HEK293T (cell line): Measurements from ENCODE around the gene CPO.

Experiments used
- CTCF ChIA-PET: fragments of 350-600 bp; formaldehyde crosslinking; extraction: SDS; loops from one replicate; lab custom pipeline; 2021; ENCODE audit warnings: antibody characterized with exemption, inconsistent platforms; lab: Yijun Ruan, JAX
- POLR2A ChIA-PET: fragments of 350-600 bp; formaldehyde crosslinking; extraction: SDS; loops from one replicate; lab custom pipeline; 2020; ENCODE audit warnings: antibody characterized with exemption, inconsistent platforms; lab: Yijun Ruan, JAX
- DNase-seq: peaks from one replicate; pipeline ENCODE4 v3.0.0; 2012; ENCODE audit warnings: mixed read lengths; ENCODE audit errors: extremely low spot score
- ARNT ChIP-seq: fragments of 450-650 bp; IDR thresholded peaks from 2 replicates; pipeline ENCODE4 v1.6.1; 2017; ENCODE audit warnings: mild to moderate bottlenecking
- BHLHE40 ChIP-seq: fragments of 450-650 bp; IDR thresholded peaks from 2 replicates; pipeline ENCODE4 v1.6.1; 2016; ENCODE audit warnings: mild to moderate bottlenecking, moderate library complexity, borderline replicate concordance
- CTBP1 ChIP-seq: fragments of 450-650 bp; IDR thresholded peaks from 2 replicates; pipeline ENCODE4 v1.6.1; 2016; ENCODE audit warnings: borderline replicate concordance
- ELF4 ChIP-seq: fragments of 450-650 bp; IDR thresholded peaks from 2 replicates; pipeline ENCODE4 v1.6.1; 2017; ENCODE audit warnings: antibody characterized with exemption
- FOXA1 ChIP-seq: fragments of 450-650 bp; IDR thresholded peaks from 2 replicates; pipeline ENCODE4 v1.6.1; 2016; ENCODE audit warnings: mild to moderate bottlenecking
- FOXK2 ChIP-seq: fragments of 450-650 bp; IDR thresholded peaks from 2 replicates; pipeline ENCODE4 v1.6.1; 2016; ENCODE audit warnings: mild to moderate bottlenecking
- FOXM1 ChIP-seq: fragments of 450-650 bp; IDR thresholded peaks from 2 replicates; pipeline ENCODE4 v1.6.1; 2017; ENCODE audit warnings: mild to moderate bottlenecking, borderline replicate concordance
- HDGF ChIP-seq: fragments of 450-650 bp; IDR thresholded peaks from 2 replicates; pipeline ENCODE4 v1.6.1; 2017; ENCODE audit warnings: antibody characterized with exemption, borderline replicate concordance
- L3MBTL2 ChIP-seq: fragments of 450-650 bp; conservative IDR thresholded peaks from 2 replicates; pipeline ENCODE4 v1.6.1; 2016; ENCODE audit warnings: mild to moderate bottlenecking
- LEF1 ChIP-seq: fragments of 450-650 bp; IDR thresholded peaks from 2 replicates; pipeline ENCODE4 v1.6.1; 2017; ENCODE audit warnings: mild to moderate bottlenecking, borderline replicate concordance
- NFRKB ChIP-seq: fragments of 450-650 bp; IDR thresholded peaks from 2 replicates; pipeline ENCODE4 v1.6.1; 2016; ENCODE audit warnings: mild to moderate bottlenecking, moderate library complexity
- PKNOX1 ChIP-seq: fragments of 450-650 bp; IDR thresholded peaks from 2 replicates; pipeline ENCODE4 v1.6.1; 2016
- SP1 ChIP-seq: fragments of 450-650 bp; IDR thresholded peaks from 2 replicates; pipeline ENCODE4 v1.6.1; 2017
- SUZ12 ChIP-seq: fragments of 450-650 bp; IDR thresholded peaks from 2 replicates; pipeline ENCODE4 v1.6.1; 2016; ENCODE audit warnings: mild to moderate bottlenecking
- TARDBP ChIP-seq: fragments of 450-650 bp; IDR thresholded peaks from 2 replicates; pipeline ENCODE4 v1.6.1; 2016
- ZNF384 ChIP-seq: fragments of 450-650 bp; IDR thresholded peaks from 2 replicates; pipeline ENCODE4 v1.6.1; 2016

Gene CPO

GRCh38 chr2:206968134-206969086 is 29.1 kb downstream of the CPO start:
- TF ChIP-seq TARDBP: no peak
- no peak for TF ChIP-seq BHLHE40
- no peak for TF ChIP-seq PKNOX1
- TF ChIP-seq HDGF: no peak
- no peak for TF ChIP-seq ARNT
- no peak for TF ChIP-seq FOXK2
- TF ChIP-seq L3MBTL2: no peak
- no peak for TF ChIP-seq FOXM1
- TF ChIP-seq SUZ12: no peak
- no peak for TF ChIP-seq SP1
- TF ChIP-seq ELF4: no peak
- no peak for TF ChIP-seq LEF1
- no peak for TF ChIP-seq FOXA1
- POLR2A ChIA-PET: no interaction called here
- DNase-seq: no peak
- CTCF ChIA-PET: no interaction called here

GRCh38 chr2:206969192-206969591 is 29.9 kb downstream of the CPO start:
- no peak for DNase-seq
- TF ChIP-seq ELF4 (no peak), SP1 (no peak), L3MBTL2 (no peak), FOXA1 (no peak), BHLHE40 (no peak), SUZ12 (no peak), FOXK2 (no peak), FOXM1 (no peak), ARNT (no peak), NFRKB (no peak), PKNOX1 (no peak), HDGF (no peak)
- POLR2A ChIA-PET: no interaction called here
- CTCF ChIA-PET: no interaction called here

- POLR2A ChIA-PET: no interaction called here
- no peak for TF ChIP-seq ARNT
- TF ChIP-seq L3MBTL2: no peak
- TF ChIP-seq SP1: no peak
- no peak for TF ChIP-seq CTBP1
- no peak for TF ChIP-seq FOXK2
- no peak for TF ChIP-seq HDGF
- TF ChIP-seq FOXA1: no peak
- TF ChIP-seq BHLHE40: no peak
- no peak for TF ChIP-seq PKNOX1
- no peak for TF ChIP-seq ELF4
- no peak for TF ChIP-seq NFRKB
- TF ChIP-seq SUZ12: no peak
- no peak for TF ChIP-seq FOXM1
- TF ChIP-seq LEF1: no peak
- TF ChIP-seq TARDBP: no peak
- TF ChIP-seq ZNF384: no peak
- DNase-seq: no peak
- CTCF ChIA-PET: no interaction called here
Observed at GRCh38 chr2:206970589-206971360, 31.5 kb downstream of the CPO start.

- ChIA-PET CTCF (no interaction called here), POLR2A (no interaction called here)
- DNase-seq: no peak
- TF ChIP-seq HDGF: no peak
- no peak for TF ChIP-seq ELF4
- TF ChIP-seq FOXM1: no peak
Observed at GRCh38 chr2:206971805-206972204, 32.5 kb downstream of the CPO start.

- ChIA-PET CTCF (no interaction called here), POLR2A (no interaction called here)
- no peak for DNase-seq
- TF ChIP-seq SUZ12 (no peak), FOXA1 (no peak), ARNT (no peak), SP1 (no peak), PKNOX1 (no peak), LEF1 (no peak), ELF4 (no peak), FOXM1 (no peak), L3MBTL2 (no peak), NFRKB (no peak), FOXK2 (no peak), ZNF384 (no peak), CTBP1 (no peak), BHLHE40 (no peak), TARDBP (no peak), HDGF (no peak)
Observed at GRCh38 chr2:206974551-206974950, 35.2 kb downstream of the CPO start.
